Activated T-cell treated with anti-CD3 and anti-CD28 coated beads, Interleukin-2, amount 50 U/mL, for 72 hours (primary cell): ENCODE measurements around the gene WWOX. TPM values are rescaled to one million over a fixed set of nuclear protein-coding genes. Genes with fewer than 3 reads are reported as not detected.

Experiments used
- ATAC-seq, 2 donors: fragments of 150-1000 bp; cut with Tn5 transposase; replicated peaks in 1 of 2; 2 replicates each; pipeline ENCODE4 v1.10.0; 2021; ENCODE audit warnings: moderate library complexity in 2 of 2, mild to moderate bottlenecking in 1 of 2
- DNase-seq, 2 donors: peaks; one replicate each; pipeline ENCODE4 v3.0.0; 2021 to 2022; ENCODE audit warnings: mixed read lengths in 1 of 2
- H3K27ac Mint-ChIP-seq: one replicate; pipeline ENCODE4 v1.8.0; 2022; ENCODE audit warnings: mild to moderate bottlenecking, moderate library complexity, mixed read lengths
- H3K27me3 Mint-ChIP-seq: one replicate; pipeline ENCODE4 v1.8.0; 2022; ENCODE audit warnings: low read depth, mixed read lengths
- H3K36me3 Mint-ChIP-seq, 2 donors: one replicate each; pipeline ENCODE4 v1.8.0; 2022; ENCODE audit warnings: mixed read lengths in 2 of 2, mild to moderate bottlenecking in 1 of 2; ENCODE audit not compliant: insufficient read depth in 2 of 2
- H3K4me1 Mint-ChIP-seq: one replicate; pipeline ENCODE4 v1.8.0; 2022; ENCODE audit warnings: low read depth, mixed read lengths
- H3K4me3 Mint-ChIP-seq, 2 donors: one replicate each; pipeline ENCODE4 v1.8.0; 2022; ENCODE audit warnings: mild to moderate bottlenecking in 2 of 2, mixed read lengths in 2 of 2, moderate library complexity in 2 of 2
- H3K9me3 Mint-ChIP-seq, 2 donors: one replicate each; pipeline ENCODE4 v1.8.0; 2022; ENCODE audit warnings: mixed read lengths in 2 of 2
- total RNA-seq, 2 donors: library from RNA; stranded (reverse); gene quantifications; one replicate each; pipeline ENCODE4 v1.2.3, GENCODE V29; 2022

The WWOX gene
- total RNA-seq, 2 donors from 2014 or later: 21.2 to 21.5 TPM

DNA sequence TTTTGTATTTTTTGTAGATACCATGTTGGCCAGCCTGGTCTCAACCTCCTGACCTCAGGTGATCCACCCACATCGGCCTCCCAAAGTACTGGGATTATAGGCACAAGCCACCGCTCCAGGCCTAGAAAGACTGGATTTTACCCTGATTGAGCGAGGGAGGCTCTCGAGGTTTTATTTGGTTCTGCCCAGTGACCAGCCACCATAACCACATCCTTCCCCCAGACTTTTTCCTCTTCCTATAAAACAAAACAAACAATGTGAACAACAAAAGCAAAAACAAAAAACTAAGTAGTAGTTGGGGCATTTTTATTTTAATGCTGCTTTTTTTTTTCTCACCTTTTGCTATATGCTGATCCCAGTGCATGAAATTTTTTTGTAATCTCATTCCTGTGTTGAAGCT is 991.5 kb downstream of the WWOX start:
- H3K36me3 Mint-ChIP-seq: peaks cover 3 to 5% of the 10 kb centered on the region in 2 donors
- ATAC-seq (no peak), DNase-seq (no peak)
- peak overlapping the region; percentile 71 to 83 for H3K4me3 Mint-ChIP-seq
- H3K9me3 Mint-ChIP-seq: peaks cover 0 to 3% of the 10 kb centered on the region in 2 donors
- peak overlapping the region; percentile 74 for H3K27ac Mint-ChIP-seq
- H3K27me3 Mint-ChIP-seq: peaks cover 13% of the 10 kb centered on the region
- H3K4me1 Mint-ChIP-seq: peaks cover 72% of the 10 kb centered on the region

DNA sequence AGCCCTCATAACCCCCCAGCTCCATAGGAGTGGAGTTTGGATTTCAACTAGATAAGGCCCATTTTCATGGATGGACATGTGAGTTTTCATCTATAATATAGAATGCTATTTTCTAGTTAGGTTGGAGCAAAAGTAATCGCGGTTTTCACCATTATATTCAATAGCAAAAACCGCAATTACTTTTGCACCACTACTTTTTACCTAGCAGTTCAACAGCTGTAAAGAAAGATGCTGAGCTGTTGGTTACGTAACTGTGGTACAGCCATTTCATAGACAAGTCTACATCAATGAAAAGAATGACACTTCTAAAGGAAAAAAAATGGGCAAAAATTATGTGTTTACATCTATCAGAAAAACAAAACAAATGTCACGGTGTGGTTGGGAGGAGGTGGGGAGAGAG is 993.4 kb downstream of the WWOX start:
- H3K4me1 Mint-ChIP-seq: peaks cover 75% of the 10 kb centered on the region
- DNase-seq (no peak), ATAC-seq (no peak)
- H3K9me3 Mint-ChIP-seq: peaks cover 0 to 3% of the 10 kb centered on the region in 2 donors
- peaks cover 27% of the 10 kb centered on the region for H3K27me3 Mint-ChIP-seq
- H3K27ac Mint-ChIP-seq: no peak overlapping the region
- H3K36me3 Mint-ChIP-seq: peaks cover 3 to 5% of the 10 kb centered on the region in 2 donors
- peak overlapping the region; percentile 58 to 65 for H3K4me3 Mint-ChIP-seq

- Mint-ChIP-seq H3K4me1 (peaks cover 70% of the 10 kb centered on the region), H3K27me3 (peaks cover 27% of the 10 kb centered on the region), H3K4me3 (peak overlapping the region; percentile 47 to 75), H3K9me3 (peaks cover 0 to 3% of the 10 kb centered on the region in 2 donors), H3K36me3 (peaks cover 3 to 5% of the 10 kb centered on the region in 2 donors), H3K27ac (peak overlapping the region; percentile 68)
- DNase-seq: peak; percentile 35 to 42
- peak; percentile 49 to 70 for ATAC-seq
Measured at GRCh38 chr16:79093554-79093967, 994.1 kb downstream of the WWOX start.

DNA sequence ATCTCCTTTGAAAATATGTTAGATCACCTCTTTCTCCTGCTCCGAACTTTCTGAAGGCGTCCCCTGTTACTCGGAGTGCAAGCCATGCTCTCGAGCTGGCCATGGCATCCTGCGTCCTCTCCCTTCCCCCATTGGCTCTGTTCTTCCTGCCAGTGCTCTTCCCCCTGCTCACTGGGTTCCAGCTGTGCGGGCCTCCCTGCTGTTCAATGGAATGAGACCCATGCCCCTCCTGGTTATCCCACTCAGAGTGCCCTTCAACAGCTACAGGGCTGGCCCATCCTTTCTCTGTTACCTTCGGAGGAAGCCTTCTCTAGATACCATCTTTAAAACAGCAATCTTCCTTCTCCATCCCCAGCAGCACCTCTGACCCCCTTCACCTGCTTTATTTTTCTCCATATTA is 996.8 kb downstream of the WWOX start:
- no peak overlapping the region for H3K27ac Mint-ChIP-seq
- ATAC-seq: no peak
- no peak for DNase-seq
- no peak overlapping the region for H3K4me3 Mint-ChIP-seq
- no peaks in the 10 kb centered on the region for H3K9me3 Mint-ChIP-seq
- peaks cover 43% of the 10 kb centered on the region for H3K4me1 Mint-ChIP-seq
- peaks cover 27% of the 10 kb centered on the region for H3K27me3 Mint-ChIP-seq
- no peaks in the 10 kb centered on the region for H3K36me3 Mint-ChIP-seq

GRCh38 chr16:79097166-79097565 is 997.7 kb downstream of the WWOX start:
- Mint-ChIP-seq H3K27ac (no peak overlapping the region), H3K4me3 (no peak overlapping the region), H3K36me3 (no peaks in the 10 kb centered on the region), H3K27me3 (peaks cover 27% of the 10 kb centered on the region), H3K4me1 (peaks cover 33% of the 10 kb centered on the region), H3K9me3 (no peaks in the 10 kb centered on the region)
- no peak for ATAC-seq
- DNase-seq: no peak

DNA sequence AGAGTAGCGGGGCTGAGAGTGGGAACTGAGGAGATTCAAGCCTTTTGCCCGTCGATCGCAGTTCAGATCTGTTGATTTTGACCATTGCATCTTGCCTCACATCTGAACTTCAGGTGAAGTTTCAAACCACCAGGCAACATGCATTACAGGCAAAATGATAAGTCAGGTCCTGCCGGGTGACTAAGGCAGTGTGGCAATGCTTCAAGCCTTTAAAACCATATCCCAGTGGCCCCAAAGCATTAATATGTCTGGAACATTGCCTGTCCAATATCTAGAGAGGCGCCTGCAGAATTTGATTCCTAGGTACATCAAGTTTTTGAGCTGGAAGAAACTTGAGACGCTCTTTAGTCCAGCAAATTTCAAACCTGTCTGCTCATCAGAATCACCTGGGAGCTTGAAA is 998.3 kb downstream of the WWOX start:
- H3K27ac Mint-ChIP-seq: no peak overlapping the region
- H3K4me1 Mint-ChIP-seq: peaks cover 27% of the 10 kb centered on the region
- ATAC-seq (no peak), DNase-seq (no peak)
- no peaks in the 10 kb centered on the region for H3K36me3 Mint-ChIP-seq
- H3K4me3 Mint-ChIP-seq: no peak overlapping the region
- H3K27me3 Mint-ChIP-seq: peaks cover 27% of the 10 kb centered on the region
- no peaks in the 10 kb centered on the region for H3K9me3 Mint-ChIP-seq

- ATAC-seq (no peak), DNase-seq (no peak)
- Mint-ChIP-seq H3K4me1 (peaks cover 16% of the 10 kb centered on the region), H3K36me3 (no peaks in the 10 kb centered on the region), H3K4me3 (no peak overlapping the region), H3K27ac (no peak overlapping the region), H3K9me3 (no peaks in the 10 kb centered on the region), H3K27me3 (peaks cover 27% of the 10 kb centered on the region)
Measured at GRCh38 chr16:79098907-79099306, 999.5 kb downstream of the WWOX start.

GRCh38 chr16:79099716-79100115 is 1000.3 kb downstream of the WWOX start:
- H3K9me3 Mint-ChIP-seq: no peaks in the 10 kb centered on the region
- ATAC-seq (no peak), DNase-seq (no peak)
- H3K4me3 Mint-ChIP-seq: no peak overlapping the region
- H3K27ac Mint-ChIP-seq: no peak overlapping the region
- peaks cover 22% of the 10 kb centered on the region for H3K27me3 Mint-ChIP-seq
- H3K36me3 Mint-ChIP-seq: no peaks in the 10 kb centered on the region
- peaks cover 16% of the 10 kb centered on the region for H3K4me1 Mint-ChIP-seq

DNA sequence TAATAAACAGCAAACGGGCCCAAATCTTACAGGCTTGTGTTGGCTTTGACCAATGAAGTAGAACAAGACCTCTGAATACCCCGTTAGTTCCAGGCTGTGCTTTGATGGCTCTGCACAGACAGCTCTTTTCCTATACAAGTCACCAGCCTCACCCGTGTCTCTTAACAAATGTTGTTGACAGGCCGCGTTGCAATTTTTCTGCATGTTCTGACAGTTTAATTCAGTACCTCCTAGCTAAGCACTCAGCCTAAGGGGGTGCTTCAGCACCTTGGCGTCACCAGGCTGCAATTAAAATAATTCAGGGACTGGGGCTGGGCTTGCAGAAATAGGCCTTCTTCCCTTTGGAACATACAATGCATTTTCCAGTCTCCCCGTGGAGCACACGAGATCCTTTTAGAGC is 1001.0 kb downstream of the WWOX start:
- no peak overlapping the region for H3K27ac Mint-ChIP-seq
- no peak for ATAC-seq

GRCh38 chr16:79101491-79101890 is 1002.0 kb downstream of the WWOX start:
- Mint-ChIP-seq H3K27me3 (peaks cover 9% of the 10 kb centered on the region), H3K27ac (no peak overlapping the region), H3K4me3 (no peak overlapping the region), H3K4me1 (peaks cover 5% of the 10 kb centered on the region), H3K36me3 (no peaks in the 10 kb centered on the region), H3K9me3 (no peaks in the 10 kb centered on the region)
- no peak for DNase-seq
- no peak for ATAC-seq

More for the DNA sequence above, 1001.0 kb downstream of the WWOX start:
- H3K4me3 Mint-ChIP-seq: no peak overlapping the region
- no peaks in the 10 kb centered on the region for H3K9me3 Mint-ChIP-seq
- H3K36me3 Mint-ChIP-seq: no peaks in the 10 kb centered on the region
- H3K27me3 Mint-ChIP-seq: peaks cover 15% of the 10 kb centered on the region
- DNase-seq: no peak
- peaks cover 11% of the 10 kb centered on the region for H3K4me1 Mint-ChIP-seq

GRCh38 chr16:79104567-79104966 is 1005.1 kb downstream of the WWOX start:
- H3K27ac Mint-ChIP-seq: no peak overlapping the region
- no peaks in the 10 kb centered on the region for H3K4me1 Mint-ChIP-seq
- H3K4me3 Mint-ChIP-seq: no peak overlapping the region
- no peaks in the 10 kb centered on the region for H3K9me3 Mint-ChIP-seq
- H3K27me3 Mint-ChIP-seq: no peaks in the 10 kb centered on the region
- ATAC-seq: no peak
- H3K36me3 Mint-ChIP-seq: no peaks in the 10 kb centered on the region
- no peak for DNase-seq

- Mint-ChIP-seq H3K27me3 (no peaks in the 10 kb centered on the region), H3K9me3 (no peaks in the 10 kb centered on the region), H3K4me1 (no peaks in the 10 kb centered on the region), H3K27ac (no peak overlapping the region), H3K36me3 (no peaks in the 10 kb centered on the region), H3K4me3 (no peak overlapping the region)
- no peak for ATAC-seq
- DNase-seq: no peak
Measured at GRCh38 chr16:79107301-79107700, 1007.8 kb downstream of the WWOX start.

DNA sequence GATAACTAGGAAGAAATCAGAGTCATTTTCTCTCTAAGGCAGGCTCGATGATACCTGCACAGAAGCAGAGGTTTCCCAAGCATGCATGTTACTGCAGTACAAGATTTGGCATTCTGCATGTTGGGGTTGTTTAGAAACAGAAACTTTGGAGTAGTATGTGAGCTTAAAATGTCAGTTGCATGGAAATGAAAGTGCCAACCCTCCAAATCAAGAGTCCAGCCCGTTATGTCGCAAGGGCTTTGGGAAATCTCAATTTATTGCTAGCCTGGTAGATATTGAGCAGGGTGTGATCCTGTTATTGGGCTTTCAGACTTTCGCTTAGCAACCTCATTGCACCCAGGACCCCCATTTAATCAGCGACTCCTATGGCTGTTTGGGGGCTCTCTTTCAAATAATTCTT is 1010.3 kb downstream of the WWOX start:
- Mint-ChIP-seq H3K4me3 (no peak overlapping the region), H3K36me3 (no peaks in the 10 kb centered on the region), H3K9me3 (no peaks in the 10 kb centered on the region), H3K27me3 (no peaks in the 10 kb centered on the region), H3K4me1 (no peaks in the 10 kb centered on the region), H3K27ac (no peak overlapping the region)
- no peak for ATAC-seq
- no peak for DNase-seq

- H3K27me3 Mint-ChIP-seq: no peaks in the 10 kb centered on the region
- DNase-seq (no peak), ATAC-seq (no peak)
- no peak overlapping the region for H3K4me3 Mint-ChIP-seq
- H3K36me3 Mint-ChIP-seq: no peaks in the 10 kb centered on the region
- H3K27ac Mint-ChIP-seq: no peak overlapping the region
- no peaks in the 10 kb centered on the region for H3K4me1 Mint-ChIP-seq
- no peaks in the 10 kb centered on the region for H3K9me3 Mint-ChIP-seq
Measured at GRCh38 chr16:79110242-79110641, 1010.8 kb downstream of the WWOX start.
